ENCODE results near the gene CDK5R1. TPM values are rescaled to one million over a fixed set of nuclear protein-coding genes. Genes with fewer than 3 reads are reported as not detected.
A peak's percentile ranks its signal among the peaks of the same experiment; 100 is the strongest.

Gene CDK5R1
- 6.2 and 7.2 TPM in 2 replicates for total RNA-seq
- total RNA-seq (2013) = 3.1 TPM
- 2.4 and 3.0 TPM in 2 replicates for polyA plus RNA-seq
- polyA minus RNA-seq = 3.0 and 7.3 TPM in 2 replicates

- Histone ChIP-seq H3K9me3 (ENCODE audit: control extremely low read depth in 1 of 3, control insufficient read depth in 2 of 3, insufficient read depth in 1 of 3, low read length in 2 of 3) (no peaks in the 10 kb centered on the region), H3K36me3 (replicated peaks in 1 of 2; ENCODE audit: control extremely low read depth in 1 of 2, control insufficient read depth in 1 of 2, extremely low read depth in 1 of 2, insufficient read depth in 2 of 2, low read length in 1 of 2) (peaks cover 0 to 13% of the 10 kb centered on the region in 2 experiments), H4K20me1 (ENCODE audit: control insufficient read depth, insufficient read depth, low read length, poor library complexity, severe bottlenecking) (peaks cover 11% of the 10 kb centered on the region), H3K79me2 (ENCODE audit: control insufficient read depth, insufficient read depth, low read length) (peaks cover 41% of the 10 kb centered on the region), H3K27me3 (replicated peaks in 1 of 4; ENCODE audit: control extremely low read depth in 1 of 4, control insufficient read depth in 3 of 4, insufficient read depth in 4 of 4, low read length in 3 of 4) (no peaks in the 10 kb centered on the region), H3K27ac (ENCODE audit: low read length in 2 of 2) (peak within 1 kb of the TSS in 1 of 2 donors; percentile 69), H3K4me3 (ENCODE audit: control extremely low read depth in 1 of 5, extremely low read depth in 1 of 5, insufficient read depth in 1 of 5, low read depth in 2 of 5, low read length in 4 of 5) (peak within 1 kb of the TSS; percentile 39 to 77 (median 68)), H3K9ac (ENCODE audit: low read length) (peak within 1 kb of the TSS; percentile 71), H3K4me2 (replicated peaks; ENCODE audit: low read depth, low read length, poor library complexity, severe bottlenecking) (peak within 1 kb of the TSS; percentile 96), H2AFZ (ENCODE audit: insufficient read depth, low read depth, low read length, poor library complexity, severe bottlenecking) (peak within 1 kb of the TSS; percentile 77), H3K4me1 (ENCODE audit: control insufficient read depth in 2 of 2, insufficient read depth in 2 of 2, low read length in 2 of 2) (peaks cover 53 to 54% of the 10 kb centered on the region in 2 donors)
- TF ChIP-seq EZH2 (IDR thresholded peaks at IDR 0.05; ENCODE audit: borderline replicate concordance, insufficient read depth, low read depth, low read length, poor library complexity, severe bottlenecking) = no peak
- TF ChIP-seq CTCF (IDR thresholded peaks at IDR 0.05) = no peak
- H3K4me3 Mint-ChIP-seq = peak within 1 kb of the TSS; percentile 90
- under 1% methylated on average over 135 of the region's 135 CpGs for WGBS (ENCODE audit: insufficient coverage)
- no peaks in the 10 kb centered on the region for H3K27me3 Mint-ChIP-seq
- peak; percentile 65 for ATAC-seq (ENCODE audit: low read depth)
- ChIA-PET CTCF (interaction anchor here (0.8 to 10.2 kb wide), 9 partner anchors 15 to 420 kb away, joined by 3 to 139 read pairs (median 5); no protein-coding TSS in a partner anchor), POLR2A (interaction anchor here (0.5 to 1.1 kb wide), 6 partner anchors 30 to 120 kb away, joined by 3 to 8 read pairs (median 4); no protein-coding TSS in a partner anchor)
- peak within 1 kb of the TSS; percentile 82 for H3K27ac Mint-ChIP-seq
- no peaks in the 10 kb centered on the region for H3K9me3 Mint-ChIP-seq (ENCODE audit: insufficient read depth)
- peak; percentile 90 for DNase-seq
- intact Hi-C loops (cut with micrococcal nuclease) = loop anchor here (1.0 to 10.0 kb wide), 3 partner anchors 16 to 388 kb away; partner anchors contain the start of gene MYO1D
- peaks cover 56% of the 10 kb centered on the region for H3K4me1 Mint-ChIP-seq
Measured at GRCh38 chr17:32486701-32487472, at the start of gene CDK5R1. Gene CDK5R1 (plus strand): TSS chr17:32486993. CDS start chr17:32487621, 628 bp downstream.

- H3K36me3 ChIP-seq (replicated peaks in 1 of 2; ENCODE audit: control extremely low read depth in 1 of 2, control insufficient read depth in 1 of 2, extremely low read depth in 1 of 2, insufficient read depth in 2 of 2, low read length in 1 of 2) = no peaks in the 10 kb centered on the region
- H3K9me3 ChIP-seq (ENCODE audit: control extremely low read depth in 1 of 3, control insufficient read depth in 2 of 3, insufficient read depth in 1 of 3, low read length in 2 of 3) = peaks cover 0 to 4% (median 0%) of the 10 kb centered on the region in 3 donors
- H3K27ac Mint-ChIP-seq = no peak overlapping the region
- peaks cover 0 to 2% (median under 1%) of the 10 kb centered on the region in 4 experiments for H3K27me3 ChIP-seq (replicated peaks in 1 of 4; ENCODE audit: control extremely low read depth in 1 of 4, control insufficient read depth in 3 of 4, insufficient read depth in 4 of 4, low read length in 3 of 4)
- ATAC-seq (ENCODE audit: low read depth) (no peak), DNase-seq (no peak)
- no peaks in the 10 kb centered on the region for H4K20me1 ChIP-seq (ENCODE audit: control insufficient read depth, insufficient read depth, low read length, poor library complexity, severe bottlenecking)
- no peak overlapping the region for H3K4me3 Mint-ChIP-seq
- H3K79me2 ChIP-seq (ENCODE audit: control insufficient read depth, insufficient read depth, low read length) = peaks cover 20% of the 10 kb centered on the region
- H3K27me3 Mint-ChIP-seq = no peaks in the 10 kb centered on the region
- H3K9me3 Mint-ChIP-seq (ENCODE audit: insufficient read depth) = no peaks in the 10 kb centered on the region
- intact Hi-C loops (cut with micrococcal nuclease) = loop anchor here (5.0 kb wide), 2 partner anchors 188 to 437 kb away; partner anchors contain the start of gene MYO1D
- H3K4me1 ChIP-seq (ENCODE audit: control insufficient read depth in 2 of 2, insufficient read depth in 2 of 2, low read length in 2 of 2) = peaks cover 11 to 17% of the 10 kb centered on the region in 2 donors
- CTCF ChIA-PET = no interaction called here
- H3K4me3 ChIP-seq (ENCODE audit: control extremely low read depth in 1 of 5, extremely low read depth in 1 of 5, insufficient read depth in 1 of 5, low read depth in 2 of 5, low read length in 4 of 5) = no peak overlapping the region
- peaks cover 16% of the 10 kb centered on the region for H3K4me1 Mint-ChIP-seq
- no peak overlapping the region for H3K27ac ChIP-seq (ENCODE audit: low read length in 2 of 2)
- WGBS (ENCODE audit: insufficient coverage) = 83% methylated on average over 5 of the region's 5 CpGs
- H2AFZ ChIP-seq (ENCODE audit: insufficient read depth, low read depth, low read length, poor library complexity, severe bottlenecking) = no peak overlapping the region
- TF ChIP-seq CTCF (IDR thresholded peaks at IDR 0.05) = no peak
- TF ChIP-seq EZH2 (IDR thresholded peaks at IDR 0.05; ENCODE audit: borderline replicate concordance, insufficient read depth, low read depth, low read length, poor library complexity, severe bottlenecking) = no peak
- POLR2A ChIA-PET = no interaction called here
- H3K9ac ChIP-seq (ENCODE audit: low read length) = no peak overlapping the region
- no peak overlapping the region for H3K4me2 ChIP-seq (replicated peaks; ENCODE audit: low read depth, low read length, poor library complexity, severe bottlenecking)
Measured at GRCh38 chr17:32440722-32441121, 46.1 kb upstream of the CDK5R1 start.
